GM12864 (cell line): ENCODE results near the gene AHSA1.

ENCODE experiments used
- DNase-seq: peaks from one replicate; pipeline ENCODE4 v3.0.0-alpha.2; 2011; ENCODE audit warnings: low read depth
- H3K4me3 ChIP-seq: 2 replicates; pipeline ENCODE4 v1.5.1; 2011; ENCODE audit warnings: mild to moderate bottlenecking, low read depth, low read length, control low read depth
- CTCF ChIP-seq: IDR thresholded peaks from 2 replicates; pipeline ENCODE4 v1.5.1; 2011; ENCODE audit warnings: low read depth, mild to moderate bottlenecking, moderate library complexity, low read length, control low read depth, inconsistent platforms; ENCODE audit errors: missing control alignments

The AHSA1 gene

DNA sequence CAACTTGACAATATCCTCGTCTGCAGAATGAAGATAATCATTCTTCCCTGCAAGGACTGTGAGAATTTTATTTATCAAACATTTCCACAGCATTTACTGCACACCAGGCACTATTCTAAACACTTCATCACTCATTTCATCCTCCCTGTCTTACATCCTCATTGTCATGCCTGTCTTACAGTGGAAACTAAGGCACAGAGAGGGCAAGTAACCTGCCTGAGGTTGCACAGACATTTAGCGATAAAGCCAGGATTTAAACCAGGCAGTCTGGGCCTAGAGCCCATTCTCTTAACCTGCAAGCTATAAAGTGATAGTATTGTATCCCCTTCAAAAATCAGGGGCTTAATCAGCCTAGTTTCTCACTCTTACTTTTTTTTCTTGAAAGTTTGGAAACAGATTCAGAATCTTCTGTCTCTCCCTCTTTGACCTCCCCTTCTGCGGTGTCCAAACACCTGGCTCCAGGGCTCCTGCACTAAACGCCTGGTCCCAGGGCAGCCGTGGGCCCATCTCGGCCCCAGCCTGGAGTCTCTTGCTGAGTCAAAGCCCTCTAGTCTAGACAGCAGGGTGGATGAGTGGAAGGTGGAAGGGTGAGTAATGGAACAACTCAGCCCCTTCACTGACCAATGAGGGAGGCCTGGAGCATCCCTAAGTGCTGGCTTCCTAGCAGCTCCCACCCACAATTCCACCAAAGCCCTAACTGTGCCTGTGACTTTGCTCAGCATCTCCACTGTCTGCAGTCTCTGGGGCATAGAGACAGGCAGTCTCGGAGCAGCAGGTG lies 28.2 kb downstream of the AHSA1 start:
- TF ChIP-seq CTCF, result no peak
- H3K4me3 ChIP-seq, result no peak overlapping the region
- no peak for DNase-seq

GRCh38 chr14:77488558-77488957 lies 30.7 kb downstream of the AHSA1 start:
- no peak overlapping the region for H3K4me3 ChIP-seq
- no peak for TF ChIP-seq CTCF
- no peak for DNase-seq

GRCh38 chr14:77489041-77489440 lies 31.1 kb downstream of the AHSA1 start:
- no peak for DNase-seq
- TF ChIP-seq CTCF, result no peak
- H3K4me3 ChIP-seq, result no peak overlapping the region

DNA sequence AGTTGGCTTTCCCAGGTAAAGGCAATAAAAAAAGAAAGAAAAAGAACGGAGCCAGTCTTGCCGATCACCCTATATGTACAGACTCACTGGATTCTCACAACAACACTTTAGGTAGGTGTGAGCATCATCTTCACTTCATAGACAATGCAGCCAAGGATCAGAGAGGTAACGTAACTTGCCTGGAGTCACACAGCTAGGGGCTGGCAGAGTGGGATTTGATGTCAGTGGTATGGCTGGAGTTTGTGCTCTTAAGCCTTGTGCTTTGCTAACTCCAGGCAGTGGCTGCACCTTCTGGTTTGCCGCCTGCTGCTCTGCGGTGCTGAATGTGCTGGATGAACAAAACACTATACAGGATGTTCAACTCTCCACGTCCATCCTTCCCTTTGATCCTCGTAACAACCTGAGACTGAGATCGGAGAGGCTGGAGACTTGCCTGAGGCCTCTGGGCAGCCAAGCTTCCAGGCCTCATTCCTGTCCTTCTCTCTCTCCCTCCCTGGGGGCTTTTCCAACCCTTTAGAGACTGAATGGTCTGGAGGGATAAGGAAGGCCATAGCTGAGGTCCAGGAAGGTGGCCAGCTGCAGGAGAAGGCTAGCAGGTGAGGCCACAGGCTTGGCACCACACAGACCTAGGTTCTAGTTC lies 32.6 kb downstream of the AHSA1 start:
- H3K4me3 ChIP-seq, result no peak overlapping the region
- no peak for TF ChIP-seq CTCF
- no peak for DNase-seq

GRCh38 chr14:77491056-77491455 lies 33.2 kb downstream of the AHSA1 start:
- TF ChIP-seq CTCF, result no peak
- H3K4me3 ChIP-seq, result no peak overlapping the region
- no peak for DNase-seq

DNA sequence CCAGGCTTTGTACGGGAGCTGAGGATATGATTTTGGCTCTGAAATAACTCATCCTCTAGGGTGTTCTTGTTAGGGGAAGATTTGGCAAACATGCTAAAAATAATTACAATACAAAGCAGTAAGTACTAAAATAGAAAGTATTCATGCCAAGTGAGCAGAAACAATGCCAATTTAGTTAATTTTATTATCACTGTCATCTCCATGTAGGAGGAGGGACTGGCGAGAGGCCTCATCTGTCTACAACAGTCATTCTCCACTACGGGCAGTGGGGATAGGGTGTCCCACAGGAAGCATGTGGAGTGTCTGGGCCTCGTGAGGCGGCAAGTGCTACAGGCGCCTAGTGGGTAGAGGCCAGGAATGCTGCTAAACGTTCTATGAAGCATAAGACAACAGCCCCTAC lies 37.4 kb downstream of the AHSA1 start:
- H3K4me3 ChIP-seq, result no peak overlapping the region
- DNase-seq, result no peak

More for the DNA sequence above, 37.4 kb downstream of the AHSA1 start:
- no peak for TF ChIP-seq CTCF
